Ovary (tissue), 3 donors: ENCODE measurements around the gene C1S.

ENCODE experiments used
- EP300 ChIP-seq: sonication (generic); formaldehyde crosslinking; IDR thresholded peaks from one replicate; pipeline ENCODE4 v1.6.1; 2017; ENCODE audit warnings: antibody characterized with exemption
- POLR2A ChIP-seq: fragments of 450-650 bp; IDR thresholded peaks from one replicate; pipeline ENCODE4 v1.6.1; 2017; ENCODE audit warnings: antibody characterized with exemption, mild to moderate bottlenecking, moderate library complexity
- TF ChIP-seq, protein P1 (sequence below), 3 donors: fragments of 450-650 bp in 2 of 3; fragments of 200-600 bp in 1 of 3; IDR thresholded peaks; one replicate each; pipeline versions ENCODE4 v1.5.1 to v1.8.0; 2016 to 2022; ENCODE audit warnings: antibody characterized with exemption in 3 of 3, mild to moderate bottlenecking in 1 of 3
- donor health status: DM: no; HTN: no; CAD: no.

DNA sequence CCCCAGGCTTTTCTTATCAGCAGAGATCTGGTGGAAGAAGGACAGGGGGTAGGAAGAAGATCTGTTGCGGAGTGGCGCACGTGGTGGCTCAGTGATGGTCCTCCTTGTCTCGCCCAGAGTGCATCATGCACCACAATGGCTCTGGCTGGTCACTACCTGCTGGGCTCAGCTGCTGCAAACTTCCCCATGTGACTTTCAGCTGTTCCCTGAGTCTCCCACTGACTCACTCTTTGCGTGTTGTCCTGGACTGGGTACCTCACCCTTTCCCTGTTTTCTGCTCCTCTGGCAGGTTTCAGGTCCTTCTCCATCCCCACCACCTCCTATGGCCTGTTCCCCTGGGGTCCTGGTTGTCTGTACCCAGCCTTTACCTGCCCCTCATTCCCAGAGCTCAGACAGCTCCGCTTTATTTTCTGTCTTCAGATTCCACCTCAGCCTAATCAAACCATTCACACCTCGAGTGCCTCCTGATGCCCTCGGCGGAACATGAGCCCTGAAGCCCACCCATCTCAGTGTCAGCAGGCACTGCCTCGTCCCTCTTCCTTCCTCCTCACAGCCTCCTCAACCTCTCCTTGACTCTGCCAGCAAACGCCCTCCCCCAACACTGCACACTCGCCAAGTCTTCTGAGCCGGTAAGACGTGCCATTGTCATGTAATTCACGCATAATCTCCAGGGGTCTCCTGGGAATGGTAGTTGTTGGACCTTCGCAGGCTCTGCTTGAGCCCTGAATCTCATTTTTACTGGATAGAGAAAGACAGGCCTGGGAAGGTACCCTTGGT lies 29.9 kb downstream of the C1S start:
- TF ChIP-seq, protein P1, sequence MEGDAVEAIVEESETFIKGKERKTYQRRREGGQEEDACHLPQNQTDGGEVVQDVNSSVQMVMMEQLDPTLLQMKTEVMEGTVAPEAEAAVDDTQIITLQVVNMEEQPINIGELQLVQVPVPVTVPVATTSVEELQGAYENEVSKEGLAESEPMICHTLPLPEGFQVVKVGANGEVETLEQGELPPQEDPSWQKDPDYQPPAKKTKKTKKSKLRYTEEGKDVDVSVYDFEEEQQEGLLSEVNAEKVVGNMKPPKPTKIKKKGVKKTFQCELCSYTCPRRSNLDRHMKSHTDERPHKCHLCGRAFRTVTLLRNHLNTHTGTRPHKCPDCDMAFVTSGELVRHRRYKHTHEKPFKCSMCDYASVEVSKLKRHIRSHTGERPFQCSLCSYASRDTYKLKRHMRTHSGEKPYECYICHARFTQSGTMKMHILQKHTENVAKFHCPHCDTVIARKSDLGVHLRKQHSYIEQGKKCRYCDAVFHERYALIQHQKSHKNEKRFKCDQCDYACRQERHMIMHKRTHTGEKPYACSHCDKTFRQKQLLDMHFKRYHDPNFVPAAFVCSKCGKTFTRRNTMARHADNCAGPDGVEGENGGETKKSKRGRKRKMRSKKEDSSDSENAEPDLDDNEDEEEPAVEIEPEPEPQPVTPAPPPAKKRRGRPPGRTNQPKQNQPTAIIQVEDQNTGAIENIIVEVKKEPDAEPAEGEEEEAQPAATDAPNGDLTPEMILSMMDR (IDR thresholded peaks at IDR 0.05) = no peak
- TF ChIP-seq POLR2A (no peak), EP300 (no peak)
